K562 (cell line): Measurements from ENCODE around the gene TPX2. TPM values are rescaled to one million over a fixed set of nuclear protein-coding genes. Genes with fewer than 3 reads are reported as not detected.
A peak's percentile ranks its signal among the peaks of the same experiment; 100 is the strongest.

Source experiments
- EP300 ChIP-seq: IDR thresholded peaks from 2 replicates; pipeline ENCODE4 v1.6.1; 2012; ENCODE audit warnings: low read length, improper control_type of control experiment
- HES1 ChIP-seq: fragments of 450-650 bp; IDR thresholded peaks from 2 replicates; pipeline ENCODE4 v1.6.1; 2016; ENCODE audit warnings: low read depth, mild to moderate bottlenecking, moderate library complexity
- IRF1 ChIP-seq: sonication (generic); formaldehyde crosslinking; IDR thresholded peaks from 2 replicates; pipeline ENCODE4 v1.8.0; 2022; ENCODE audit warnings: missing genetic modification reagents, mild to moderate bottlenecking, borderline replicate concordance
- KLF13 ChIP-seq: fragments of 450-650 bp; IDR thresholded peaks from 2 replicates; pipeline ENCODE4 v1.6.1; 2016; ENCODE audit warnings: missing genetic modification characterization, low read depth, mild to moderate bottlenecking, missing compliant biosample characterization, moderate library complexity, borderline replicate concordance
- MAZ ChIP-seq, 2 experiments: fragments of 450-650 bp in 1 of 2; sonication (generic) in 1 of 2; formaldehyde crosslinking; IDR thresholded peaks in 1 of 2; conservative IDR thresholded peaks in 1 of 2; 2 replicates each; pipeline versions ENCODE4 v1.4.0 to v1.5.0; 2020; ENCODE audit warnings: mild to moderate bottlenecking in 1 of 2, missing genetic modification reagents in 1 of 2
- MECOM ChIP-seq: fragments of 250-450 bp; sonication (Bioruptor Pico); IDR thresholded peaks from 2 replicates; pipeline ENCODE4 v1.8.0; 2022; ENCODE audit warnings: inconsistent platforms
- PRDM10 ChIP-seq: fragments of 450-650 bp; IDR thresholded peaks from 2 replicates; pipeline ENCODE4 v1.6.1; 2018; ENCODE audit not compliant: partially characterized antibody
- RBM34 ChIP-seq: fragments of 200-400 bp; formaldehyde crosslinking; IDR thresholded peaks from 2 replicates; pipeline ENCODE4 v1.6.1; 2018; ENCODE audit warnings: low read length, borderline replicate concordance; ENCODE audit not compliant: insufficient read depth
- RCOR1 ChIP-seq, 2 experiments: IDR thresholded peaks; 2 replicates each; pipeline ENCODE4 v1.6.1; 2012; ENCODE audit warnings: low read depth in 2 of 2, low read length in 2 of 2, borderline replicate concordance in 1 of 2, improper control_type of control experiment in 1 of 2
- SAFB ChIP-seq: fragments of 200-400 bp; formaldehyde crosslinking; IDR thresholded peaks from 2 replicates; pipeline ENCODE4 v1.6.1; 2017; ENCODE audit warnings: low read depth, low read length, borderline replicate concordance
- TBP ChIP-seq: optimal IDR thresholded peaks from 2 replicates; pipeline ENCODE3; 2011; ENCODE audit warnings: low read depth, low read length, improper control_type of control experiment
- ZBTB26 ChIP-seq: fragments of 450-650 bp; formaldehyde crosslinking; IDR thresholded peaks from 2 replicates; pipeline ENCODE4 v1.4.0; 2022; ENCODE audit warnings: missing genetic modification characterization
- ZNF224 ChIP-seq: sonication (generic); formaldehyde crosslinking; IDR thresholded peaks from 2 replicates; pipeline ENCODE4 v1.8.0; 2022; ENCODE audit warnings: mild to moderate bottlenecking, missing genetic modification reagents
- ZNF764 ChIP-seq: fragments of 250-450 bp; sonication (Bioruptor Pico); IDR thresholded peaks from 2 replicates; pipeline ENCODE4 v1.4.0; 2020; ENCODE audit warnings: low read depth, mild to moderate bottlenecking, moderate library complexity
- polyA plus RNA-seq, 8 experiments: library from polyadenylated mRNA; depleted of rRNA in 4 of 8; stranded (reverse) in 5 of 8; unstranded in 3 of 8; fragments of >200 nt; fragmentation: Nextera tagmentation in 2 of 8; fragmentation: Illumina TruSeq in 1 of 8; extraction: Ambion mirVana in 2 of 8; extraction: Trizol in 1 of 8; gene quantifications; 2 replicates each; pipeline versions ENCODE4 v1.2.1 to v1.2.3, GENCODE V29; 2011 to 2014; ENCODE audit warnings: inconsistent platforms in 1 of 8, missing spikeins in 1 of 8
- total RNA-seq, 7 experiments: library from RNA; depleted of rRNA in 6 of 7; stranded (reverse); fragments of >200 nt in 6 of 7; fragmentation: Illumina TruSeq in 2 of 7; extraction: Trizol in 2 of 7; gene quantifications; 2 replicates each; pipeline versions ENCODE4 v1.2.1 to v1.2.3, GENCODE V29; 2011 to 2021; ENCODE audit warnings: low replicate concordance in 1 of 7

The TPX2 gene
- total and polyA plus RNA-seq, 9 of the 15 experiments (the other 6 are each of a cell fraction or from before 2014, with no cell fraction given), result 48.0 to 241 (median 133) TPM

GRCh38 chr20:31835977-31836852, 97.1 kb downstream of the TPX2 start (continued):
- peak; percentile 84 to 96 for TF ChIP-seq MAZ (CRISPR knock-in tag; conservative IDR thresholded peaks at IDR 0.05 in 1 of 2, IDR thresholded peaks at IDR 0.05 in 1 of 2)
- TF ChIP-seq IRF1 (CRISPR knock-in tag), result no peak
- no peak for TF ChIP-seq ZNF764 (CRISPR knock-in tag)
- TF ChIP-seq ZBTB26 (CRISPR knock-in tag), result no peak
- no peak for TF ChIP-seq MECOM (CRISPR knock-in tag)
- peak; percentile 46; the same call in 1 of the 2 replicates for TF ChIP-seq EP300
- TF ChIP-seq KLF13 (tag), result no peak
- no peak for TF ChIP-seq HES1
- TF ChIP-seq SAFB, result no peak
- peak; percentile 24 for TF ChIP-seq TBP
- no peak for TF ChIP-seq ZNF224 (CRISPR knock-in tag)
- TF ChIP-seq RBM34, result no peak
- TF ChIP-seq RCOR1 (IDR thresholded peaks at IDR 0.05; ENCODE audit: borderline replicate concordance in 1 of 2, low read depth in 2 of 2, low read length in 2 of 2), result peak in 1 of 2 experiments; percentile 51; a peak in 1 of 4 replicates
- no peak for TF ChIP-seq PRDM10
